Esophagus muscularis mucosa (tissue), 4 donors: Measurements from ENCODE around the gene GPR32. TPM values are rescaled to one million over a fixed set of nuclear protein-coding genes. Genes with fewer than 3 reads are reported as not detected.
"Not testable (repeated sequence)": the region's sequence is repeated elsewhere in the genome, so short reads cannot be mapped to it uniquely, and the experiment has no call there.

ENCODE experiments used
- DNase-seq: peaks from one replicate; pipeline ENCODE4 v3.0.0-alpha.2; 2017; ENCODE audit errors: extremely low spot score
- H3K27ac ChIP-seq, 4 donors: fragments of 200-600 bp; sonication (generic); replicated peaks in 1 of 4; 1 replicate in 3 of 4; 2 replicates in 1 of 4; pipeline ENCODE4 v1.5.1; 2016 to 2019; ENCODE audit warnings: mild to moderate bottlenecking in 1 of 4
- H3K27me3 ChIP-seq, 4 donors: fragments of 200-600 bp; sonication (generic); one replicate each; pipeline versions ENCODE4 v1.5.1 to v1.6.0; 2016 to 2019
- H3K36me3 ChIP-seq, 4 donors: fragments of 200-600 bp; sonication (generic); one replicate each; pipeline ENCODE4 v1.5.1; 2016 to 2019
- H3K4me1 ChIP-seq, 4 donors: fragments of 200-600 bp; sonication (generic); one replicate each; pipeline ENCODE4 v1.5.1; 2016 to 2019
- H3K4me3 ChIP-seq, 4 donors: fragments of 200-600 bp; sonication (generic); 1 replicate in 2 of 4; 2 replicates in 2 of 4; pipeline ENCODE4 v1.5.1; 2016 to 2019; ENCODE audit warnings: mild to moderate bottlenecking in 4 of 4, moderate library complexity in 1 of 4
- H3K9me3 ChIP-seq, 4 donors: fragments of 200-600 bp; sonication (generic); 1 replicate in 3 of 4; 2 replicates in 1 of 4; pipeline ENCODE4 v1.5.1; 2016 to 2019
- EP300 ChIP-seq: sonication (generic); formaldehyde crosslinking; IDR thresholded peaks from one replicate; pipeline ENCODE4 v1.6.1; 2017; ENCODE audit warnings: antibody characterized with exemption
- POLR2A ChIP-seq: fragments of 450-650 bp; IDR thresholded peaks from one replicate; pipeline ENCODE4 v1.6.1; 2017; ENCODE audit warnings: antibody characterized with exemption, moderate library complexity, mild to moderate bottlenecking, low read depth
- POLR2AphosphoS5 ChIP-seq, 2 donors: sonication (generic); formaldehyde crosslinking; IDR thresholded peaks; one replicate each; pipeline ENCODE4 v1.6.1; 2017; ENCODE audit warnings: antibody characterized with exemption in 2 of 2
- WGBS: methylation state at CpG from one replicate; pipeline ENCODE4 v1.1.5; 2018; 5-methylcytosine and 5-hydroxymethylcytosine counted together
- intact Hi-C: fragments of 100-400 bp; cut with DNase I; formaldehyde crosslinking; loops from one replicate; pipeline ENCODE4 v1.15.1; 2023
- total RNA-seq, 4 donors: library from RNA; depleted of rRNA; stranded (reverse); fragments of >200 nt; gene quantifications; one replicate each; pipeline versions ENCODE4 v1.1.0 to v1.2.1, GENCODE V29; 2016
- TF ChIP-seq, protein P1 (sequence below), 3 experiments: fragments of 200-600 bp in 2 of 3; fragments of 450-650 bp in 1 of 3; sonication (generic) in 2 of 3; IDR thresholded peaks; one replicate each; pipeline ENCODE4 v1.5.1; 2017 to 2019; ENCODE audit warnings: antibody characterized with exemption in 3 of 3, mild to moderate bottlenecking in 2 of 3, moderate library complexity in 1 of 3

Gene GPR32
- total RNA-seq, 4 donors from 2014 or later, result not detected

DNA sequence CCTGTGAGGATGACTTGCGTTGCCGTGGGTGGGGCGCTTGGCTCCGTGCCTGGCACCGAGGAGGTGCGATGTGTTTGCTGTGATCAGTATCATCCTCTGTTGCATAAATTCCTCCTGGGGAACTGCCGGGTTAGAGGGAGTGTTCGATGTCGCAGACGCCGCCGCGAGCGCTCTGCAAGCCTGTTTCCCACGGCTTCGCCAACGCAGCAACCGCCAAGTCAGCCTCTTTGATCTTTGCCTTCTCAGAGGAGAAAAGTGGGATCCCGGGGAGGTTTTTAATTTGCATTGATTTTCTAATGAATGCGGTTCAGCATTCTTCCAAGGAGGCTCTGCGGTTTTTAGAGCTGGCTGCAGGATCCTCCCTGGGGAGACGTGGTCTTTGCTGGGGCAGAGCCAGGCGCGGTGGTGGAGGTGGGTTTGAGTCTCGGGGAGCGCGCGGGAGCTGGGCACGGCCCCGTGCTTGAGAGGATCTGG lies 7.6 kb downstream of the GPR32 start:
- peaks cover 0 to 96% (median 40%) of the 10 kb centered on the region in 4 donors for H3K27me3 ChIP-seq
- H3K4me1 ChIP-seq, result no peaks in the 10 kb centered on the region
- 0% methylated on average over 4 of the region's 30 CpGs for WGBS
- intact Hi-C loops, result no loop called here
- no peak overlapping the region for H3K27ac ChIP-seq
- peaks cover 0 to 11% (median 6%) of the 10 kb centered on the region in 4 donors for H3K9me3 ChIP-seq
- no peak for DNase-seq
- no peak overlapping the region for H3K4me3 ChIP-seq
- H3K36me3 ChIP-seq, result no peaks in the 10 kb centered on the region
- TF ChIP-seq POLR2AphosphoS5 (IDR thresholded peaks at IDR 0.05) (no peak), EP300 (no peak), POLR2A (no peak)
- TF ChIP-seq, protein P1, sequence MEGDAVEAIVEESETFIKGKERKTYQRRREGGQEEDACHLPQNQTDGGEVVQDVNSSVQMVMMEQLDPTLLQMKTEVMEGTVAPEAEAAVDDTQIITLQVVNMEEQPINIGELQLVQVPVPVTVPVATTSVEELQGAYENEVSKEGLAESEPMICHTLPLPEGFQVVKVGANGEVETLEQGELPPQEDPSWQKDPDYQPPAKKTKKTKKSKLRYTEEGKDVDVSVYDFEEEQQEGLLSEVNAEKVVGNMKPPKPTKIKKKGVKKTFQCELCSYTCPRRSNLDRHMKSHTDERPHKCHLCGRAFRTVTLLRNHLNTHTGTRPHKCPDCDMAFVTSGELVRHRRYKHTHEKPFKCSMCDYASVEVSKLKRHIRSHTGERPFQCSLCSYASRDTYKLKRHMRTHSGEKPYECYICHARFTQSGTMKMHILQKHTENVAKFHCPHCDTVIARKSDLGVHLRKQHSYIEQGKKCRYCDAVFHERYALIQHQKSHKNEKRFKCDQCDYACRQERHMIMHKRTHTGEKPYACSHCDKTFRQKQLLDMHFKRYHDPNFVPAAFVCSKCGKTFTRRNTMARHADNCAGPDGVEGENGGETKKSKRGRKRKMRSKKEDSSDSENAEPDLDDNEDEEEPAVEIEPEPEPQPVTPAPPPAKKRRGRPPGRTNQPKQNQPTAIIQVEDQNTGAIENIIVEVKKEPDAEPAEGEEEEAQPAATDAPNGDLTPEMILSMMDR (IDR thresholded peaks at IDR 0.05), result no peak

DNA sequence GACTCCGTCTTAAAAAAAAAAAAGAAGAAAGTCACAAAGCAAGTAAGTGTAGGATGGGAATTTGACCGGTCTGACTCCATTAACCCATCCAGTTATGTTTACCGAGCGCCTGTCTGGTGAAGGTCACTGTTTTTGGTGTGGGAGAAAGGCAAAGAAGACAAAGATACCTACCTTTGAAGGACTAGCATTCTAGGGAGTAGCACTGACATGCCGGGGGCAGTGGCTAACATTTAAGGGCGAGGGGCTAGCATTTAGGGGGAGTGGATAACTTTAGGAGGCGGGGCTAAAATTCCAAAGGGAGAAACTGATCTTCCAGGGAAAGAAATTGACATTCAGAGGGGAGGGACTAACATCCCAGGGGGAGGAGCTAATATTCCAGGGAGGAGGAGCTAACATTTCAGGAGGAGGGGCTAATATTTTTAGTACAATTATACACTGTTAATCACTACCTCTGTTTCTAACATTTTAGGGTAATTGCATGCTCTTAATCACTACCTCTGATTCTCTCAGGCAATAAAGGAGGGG lies 8.7 kb downstream of the GPR32 start:
- TF ChIP-seq EP300 (no peak), POLR2AphosphoS5 (IDR thresholded peaks at IDR 0.05) (no peak), POLR2A (no peak)
- TF ChIP-seq, protein P1 (IDR thresholded peaks at IDR 0.05), result no peak
- no peak overlapping the region for H3K4me3 ChIP-seq
- intact Hi-C loops, result no loop called here
- no peaks in the 10 kb centered on the region for H3K36me3 ChIP-seq
- no peak for DNase-seq
- H3K9me3 ChIP-seq, result peaks cover 0 to 10% (median 6%) of the 10 kb centered on the region in 4 donors
- peaks cover 0 to 9% (median 3%) of the 10 kb centered on the region in 4 donors for H3K4me1 ChIP-seq
- 51% methylated on average over 7 of the region's 7 CpGs for WGBS
- peaks cover 0 to 91% (median 40%) of the 10 kb centered on the region in 4 donors for H3K27me3 ChIP-seq
- H3K27ac ChIP-seq, result no peak overlapping the region

DNA sequence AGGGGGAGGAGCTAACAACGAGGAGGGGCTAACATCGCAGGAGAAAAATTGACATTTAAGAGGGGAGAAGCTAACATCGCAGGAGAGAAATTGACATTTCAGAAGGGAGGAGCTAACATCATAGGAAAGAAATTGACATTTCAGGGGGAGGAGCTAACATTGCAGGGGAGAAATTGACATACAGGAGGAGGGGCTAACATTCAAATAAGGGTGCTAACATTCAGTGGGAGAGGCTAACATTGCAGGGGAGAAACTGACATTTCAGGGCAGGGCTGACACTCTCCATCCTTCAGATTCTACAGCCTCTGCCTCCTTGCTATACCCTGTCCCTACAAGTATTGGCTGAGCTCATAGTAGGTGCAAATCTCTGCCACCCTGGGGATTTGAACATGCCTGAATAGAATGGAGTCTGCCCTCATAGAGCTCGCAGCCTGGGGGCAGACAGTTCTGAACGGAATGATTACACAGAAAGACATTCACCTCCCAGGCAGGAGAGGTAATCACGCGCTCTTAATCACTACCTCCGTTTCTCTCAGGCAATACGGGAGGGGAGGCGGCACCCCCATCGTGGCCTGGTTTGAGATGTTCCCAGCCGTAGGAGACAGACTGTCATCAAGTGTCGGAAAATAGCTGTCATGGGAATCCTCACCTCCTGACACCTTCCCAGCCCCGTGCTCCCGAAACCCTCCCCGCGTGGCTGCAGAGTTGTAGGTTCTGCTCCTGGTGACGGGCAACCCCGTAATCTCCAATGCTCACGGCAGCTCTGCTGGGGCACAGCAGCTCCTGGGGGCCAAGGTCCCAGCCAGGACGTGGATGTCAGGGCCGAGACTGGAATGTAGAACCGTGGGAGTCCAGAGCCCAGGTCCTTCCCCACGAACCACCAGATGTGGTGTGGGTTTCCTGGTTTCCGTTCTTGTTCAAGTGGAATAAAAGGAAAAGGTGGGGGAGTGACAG lies 9.5 kb downstream of the GPR32 start:
- H3K4me3 ChIP-seq, result no peak overlapping the region
- H3K27ac ChIP-seq, result no peak overlapping the region
- DNase-seq, result no peak
- TF ChIP-seq POLR2AphosphoS5 (IDR thresholded peaks at IDR 0.05) (no peak), EP300 (no peak), POLR2A (no peak)
- TF ChIP-seq, protein P1 (IDR thresholded peaks at IDR 0.05), result no peak
- intact Hi-C loops, result loop anchor here (5.0 kb wide), 3 partner anchors 57 to 422 kb away; partner anchors contain the start of gene CLEC11A
- H3K4me1 ChIP-seq, result peaks cover 0 to 10% (median 4%) of the 10 kb centered on the region in 4 donors
- WGBS, result 38% methylated on average over 23 of the region's 25 CpGs
- peaks cover 0 to 87% (median 39%) of the 10 kb centered on the region in 4 donors for H3K27me3 ChIP-seq
- H3K36me3 ChIP-seq, result no peaks in the 10 kb centered on the region
- H3K9me3 ChIP-seq, result peaks cover 0 to 10% (median 6%) of the 10 kb centered on the region in 4 donors

DNA sequence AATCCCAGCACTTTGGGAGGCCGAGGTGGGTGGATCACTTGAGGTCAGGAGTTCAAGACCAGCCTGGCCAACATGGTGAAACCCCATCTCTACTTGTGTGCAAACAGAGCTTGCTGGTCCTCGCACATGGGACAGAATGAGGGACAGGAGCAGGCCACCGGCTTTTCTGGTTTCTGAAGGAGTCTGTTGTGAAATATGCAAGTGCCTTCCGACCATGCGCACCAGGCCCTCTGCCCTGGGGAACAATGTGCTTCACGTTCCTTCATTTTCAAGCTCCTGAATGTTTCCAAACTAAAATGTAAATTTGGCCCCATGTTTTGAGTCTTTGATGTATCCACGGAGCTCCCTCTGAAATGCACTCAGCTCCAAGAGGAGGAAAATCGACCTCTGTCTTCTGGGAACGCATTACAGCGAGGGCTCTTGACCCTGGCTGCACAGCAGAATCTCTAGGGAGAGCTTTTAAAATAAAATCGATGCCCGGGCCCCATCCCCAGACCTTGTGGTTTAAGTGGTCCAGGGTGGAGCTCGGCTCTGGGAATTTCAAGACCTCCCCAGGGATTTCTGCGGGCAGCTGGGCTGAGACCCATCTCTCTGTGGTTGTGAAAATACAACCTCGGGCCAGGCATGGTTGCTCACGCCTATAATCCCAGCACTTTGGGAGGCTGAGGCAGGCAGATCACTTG lies 10.6 kb downstream of the GPR32 start:
- 61% methylated on average over 16 of the region's 16 CpGs for WGBS
- intact Hi-C loops, result loop anchor here (5.0 kb wide), 3 partner anchors 59 to 424 kb away; partner anchors contain the start of gene CLEC11A

DNA sequence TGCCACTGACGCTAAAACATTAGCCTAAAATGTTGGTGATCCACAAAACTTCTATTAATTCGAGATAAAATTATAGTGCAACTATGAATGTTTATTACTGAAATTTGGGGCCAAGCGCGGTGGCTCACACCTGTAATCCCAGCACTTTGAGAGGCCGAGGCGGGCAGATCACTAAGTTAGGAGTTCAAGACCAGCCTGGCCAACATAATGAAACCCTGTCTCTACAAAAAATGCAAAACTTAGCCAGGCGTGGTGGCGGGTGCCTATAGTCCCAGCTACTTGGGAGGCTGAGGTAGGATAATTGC lies 13.5 kb downstream of the GPR32 start:
- not testable (repeated sequence) for H3K4me1 ChIP-seq, H3K4me3 ChIP-seq, H3K27ac ChIP-seq, DNase-seq, H3K9me3 ChIP-seq, H3K36me3 ChIP-seq
- WGBS, result 34% methylated on average over 8 of the region's 8 CpGs
- intact Hi-C loops, result loop anchor here (2.0 to 5.0 kb wide), 4 partner anchors 61 to 426 kb away; partner anchors contain the start of gene CLEC11A
- H3K27me3 ChIP-seq, result peaks cover 0 to 77% (median 18%) of the 10 kb centered on the region in 4 donors

More for the DNA sequence above, 10.6 kb downstream of the GPR32 start:
- H3K4me3 ChIP-seq, result no peak overlapping the region
- H3K27ac ChIP-seq, result no peak overlapping the region
- TF ChIP-seq POLR2A, result no peak
- no peak for TF ChIP-seq EP300
- TF ChIP-seq, protein P1 (IDR thresholded peaks at IDR 0.05), result no peak
- TF ChIP-seq POLR2AphosphoS5 (IDR thresholded peaks at IDR 0.05), result no peak
- H3K4me1 ChIP-seq, result peaks cover 0 to 10% (median 4%) of the 10 kb centered on the region in 4 donors
- peaks cover 0 to 85% (median 36%) of the 10 kb centered on the region in 4 donors for H3K27me3 ChIP-seq
- H3K36me3 ChIP-seq, result no peaks in the 10 kb centered on the region
- peaks cover 0 to 10% (median 6%) of the 10 kb centered on the region in 4 donors for H3K9me3 ChIP-seq
- no peak for DNase-seq
